ENCODE measurements around the gene MAN1B1.

Gene MAN1B1

DNA sequence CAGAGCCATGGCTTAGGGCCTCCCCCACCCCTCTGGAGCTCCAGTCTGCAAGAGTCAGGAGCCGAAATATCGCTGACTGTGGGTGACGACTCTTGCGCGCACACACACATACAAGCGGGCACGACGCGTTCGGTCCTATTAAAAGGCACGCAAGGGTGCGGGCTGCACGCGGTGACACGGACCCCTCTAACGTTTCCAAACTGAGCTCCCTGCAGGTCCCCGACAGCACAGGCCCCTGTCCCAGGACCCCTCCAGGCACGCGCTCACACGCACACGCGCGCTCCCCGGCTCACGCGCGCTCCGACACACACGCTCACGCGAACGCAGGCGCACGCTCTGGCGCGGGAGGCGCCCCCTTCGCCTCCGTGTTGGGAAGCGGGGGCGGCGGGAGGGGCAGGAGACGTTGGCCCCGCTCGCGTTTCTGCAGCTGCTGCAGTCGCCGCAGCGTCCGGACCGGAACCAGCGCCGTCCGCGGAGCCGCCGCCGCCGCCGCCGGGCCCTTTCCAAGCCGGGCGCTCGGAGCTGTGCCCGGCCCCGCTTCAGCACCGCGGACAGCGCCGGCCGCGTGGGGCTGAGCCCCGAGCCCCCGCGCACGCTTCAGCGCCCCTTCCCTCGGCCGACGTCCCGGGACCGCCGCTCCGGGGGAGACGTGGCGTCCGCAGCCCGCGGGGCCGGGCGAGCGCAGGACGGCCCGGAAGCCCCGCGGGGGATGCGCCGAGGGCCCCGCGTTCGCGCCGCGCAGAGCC lies 52.1 kb downstream of the MAN1B1 start, which contains the start of gene GRIN1:
TSS of gene GRIN1 (plus strand) at position 433 of the 746 bp plus-strand sequence. CDS start 333 bp downstream, outside the sequence.
- DNase-seq (ENCODE audit: low spot score): peak; percentile 66
- ChIA-PET POLR2A (ENCODE audit: low non-redundant PET) (no interaction called here), CTCF (interaction anchor here (0.6 to 2.0 kb wide), 2 partner anchors 38 to 98 kb away, joined by 3 to 11 read pairs; no protein-coding TSS in a partner anchor)
- no peak within 1 kb of the TSS for H3K27ac ChIP-seq
- TF ChIP-seq, protein P1, sequence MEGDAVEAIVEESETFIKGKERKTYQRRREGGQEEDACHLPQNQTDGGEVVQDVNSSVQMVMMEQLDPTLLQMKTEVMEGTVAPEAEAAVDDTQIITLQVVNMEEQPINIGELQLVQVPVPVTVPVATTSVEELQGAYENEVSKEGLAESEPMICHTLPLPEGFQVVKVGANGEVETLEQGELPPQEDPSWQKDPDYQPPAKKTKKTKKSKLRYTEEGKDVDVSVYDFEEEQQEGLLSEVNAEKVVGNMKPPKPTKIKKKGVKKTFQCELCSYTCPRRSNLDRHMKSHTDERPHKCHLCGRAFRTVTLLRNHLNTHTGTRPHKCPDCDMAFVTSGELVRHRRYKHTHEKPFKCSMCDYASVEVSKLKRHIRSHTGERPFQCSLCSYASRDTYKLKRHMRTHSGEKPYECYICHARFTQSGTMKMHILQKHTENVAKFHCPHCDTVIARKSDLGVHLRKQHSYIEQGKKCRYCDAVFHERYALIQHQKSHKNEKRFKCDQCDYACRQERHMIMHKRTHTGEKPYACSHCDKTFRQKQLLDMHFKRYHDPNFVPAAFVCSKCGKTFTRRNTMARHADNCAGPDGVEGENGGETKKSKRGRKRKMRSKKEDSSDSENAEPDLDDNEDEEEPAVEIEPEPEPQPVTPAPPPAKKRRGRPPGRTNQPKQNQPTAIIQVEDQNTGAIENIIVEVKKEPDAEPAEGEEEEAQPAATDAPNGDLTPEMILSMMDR (conservative IDR thresholded peaks at IDR 0.05; ENCODE audit: low read depth): no peak

GRCh38 chr9:137139468-137140150 lies 52.8 kb downstream of the MAN1B1 start:
- TF ChIP-seq, protein P1 (conservative IDR thresholded peaks at IDR 0.05; ENCODE audit: low read depth): no peak
- H3K27ac ChIP-seq: no peak overlapping the region
- CTCF ChIA-PET: interaction anchor here (0.6 to 2.0 kb wide), 3 partner anchors 37 to 98 kb away, joined by 3 to 11 read pairs (median 4); no protein-coding TSS in a partner anchor
- POLR2A ChIA-PET (ENCODE audit: low non-redundant PET): no interaction called here
- DNase-seq (ENCODE audit: low spot score): no peak

DNA sequence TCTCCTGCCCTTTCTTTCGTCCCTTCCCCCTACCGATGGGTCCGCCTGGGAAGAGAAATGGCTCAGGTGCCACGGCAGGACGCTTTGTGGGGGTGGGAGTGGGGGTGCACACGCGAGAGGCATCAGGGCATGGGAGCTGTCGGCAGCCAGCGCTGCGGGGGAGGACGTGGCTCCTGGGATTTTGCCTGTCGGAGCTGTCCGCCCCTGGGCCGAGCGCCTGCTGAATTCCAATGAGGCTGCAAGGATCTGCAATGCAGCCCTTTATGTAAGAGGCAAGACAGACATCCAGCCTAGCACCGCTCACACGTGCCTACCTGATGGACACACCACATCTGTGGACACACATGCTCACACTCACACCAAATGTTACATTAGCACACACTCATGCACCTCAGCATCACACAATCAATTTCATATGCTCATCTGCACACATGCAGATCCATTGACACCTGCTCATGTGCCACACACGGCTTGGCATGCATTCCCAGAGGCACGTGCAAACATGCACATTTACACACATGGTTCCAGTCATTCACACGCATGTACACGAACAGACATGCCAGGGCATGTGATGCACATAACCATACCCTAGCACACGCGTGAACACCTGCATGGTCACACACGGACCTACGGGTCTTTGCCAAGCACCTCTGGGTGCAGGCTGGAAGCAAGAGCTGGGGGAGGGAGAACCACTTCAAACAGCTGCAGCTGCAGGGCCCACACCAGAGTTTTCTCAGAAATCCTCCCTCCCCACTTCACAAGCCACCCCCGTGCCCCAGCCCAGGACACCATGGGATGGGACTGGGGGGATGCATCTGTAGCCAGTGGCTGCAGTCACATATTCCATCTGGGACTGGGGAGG lies 53.6 kb downstream of the MAN1B1 start:
- TF ChIP-seq, protein P1 (conservative IDR thresholded peaks at IDR 0.05; ENCODE audit: low read depth): no peak
- no peak overlapping the region for H3K27ac ChIP-seq
- ChIA-PET CTCF (interaction anchor here (0.7 kb wide), 1 partner anchor 97 kb away, joined by 4 read pairs; no protein-coding TSS in a partner anchor), POLR2A (ENCODE audit: low non-redundant PET) (no interaction called here)
- DNase-seq (ENCODE audit: low spot score): no peak

DNA sequence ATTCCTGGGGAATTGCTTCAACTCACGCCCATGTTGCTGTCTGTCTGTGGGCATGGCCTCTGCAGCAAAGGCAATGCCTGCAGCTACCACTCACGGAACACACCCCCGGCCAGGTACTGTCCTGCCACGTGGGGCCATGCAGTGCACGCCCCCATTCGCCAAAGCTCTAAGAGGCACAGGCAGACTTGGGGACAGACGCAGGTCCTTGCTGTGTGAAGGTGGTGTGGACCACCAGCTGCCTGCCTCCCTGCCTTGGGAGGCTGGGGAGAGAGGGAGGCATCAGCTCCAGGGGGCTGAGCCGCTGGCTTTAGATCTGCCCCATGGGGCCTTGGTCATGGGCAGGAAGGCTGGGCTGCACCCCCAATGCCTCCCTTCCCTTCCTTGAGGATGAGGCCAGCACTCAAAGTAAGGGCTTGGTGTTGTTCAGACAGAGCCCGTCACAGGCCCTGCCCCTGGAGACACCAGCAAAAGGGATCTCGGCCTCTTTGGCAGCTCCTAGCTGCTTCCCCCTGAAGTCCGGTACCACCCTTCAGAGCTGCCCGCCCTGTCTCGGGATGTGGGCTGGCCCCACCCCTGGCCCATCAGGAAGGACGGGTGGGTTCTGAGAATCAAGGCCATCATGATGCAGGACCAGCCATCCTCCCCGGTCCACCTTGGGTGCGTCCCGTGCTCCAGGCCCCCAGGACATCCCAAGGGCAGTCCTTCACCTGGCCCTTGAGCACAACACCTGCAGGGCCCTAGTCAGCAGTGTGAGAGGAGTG lies 54.4 kb downstream of the MAN1B1 start:
- H3K27ac ChIP-seq: no peak overlapping the region
- CTCF ChIA-PET: no interaction called here
- TF ChIP-seq, protein P1 (conservative IDR thresholded peaks at IDR 0.05; ENCODE audit: low read depth): no peak
- POLR2A ChIA-PET (ENCODE audit: low non-redundant PET): no interaction called here
- DNase-seq (ENCODE audit: low spot score): no peak

GRCh38 chr9:137141976-137142936 lies 55.5 kb downstream of the MAN1B1 start:
- ChIA-PET CTCF (no interaction called here), POLR2A (ENCODE audit: low non-redundant PET) (no interaction called here)
- TF ChIP-seq, protein P1 (conservative IDR thresholded peaks at IDR 0.05; ENCODE audit: low read depth): no peak
- DNase-seq (ENCODE audit: low spot score): no peak
- no peak overlapping the region for H3K27ac ChIP-seq

Data from RWPE1 (cell line).